Lower leg skin (tissue), 3 donors: Measurements from ENCODE around the gene TMEM115.

Source experiments
- CTCF ChIP-seq, 3 donors: fragments of 450-650 bp; IDR thresholded peaks; one replicate each; pipeline ENCODE4 v1.5.1; 2016; ENCODE audit warnings: antibody characterized with exemption in 3 of 3, mild to moderate bottlenecking in 3 of 3, moderate library complexity in 2 of 3
- POLR2A ChIP-seq, 2 donors: fragments of 450-650 bp; IDR thresholded peaks; one replicate each; pipeline ENCODE4 v1.6.1; 2016 to 2017; ENCODE audit warnings: antibody characterized with exemption in 2 of 2, mild to moderate bottlenecking in 1 of 2, moderate library complexity in 1 of 2

- no peak for TF ChIP-seq CTCF (IDR thresholded peaks at IDR 0.05)
- no peak for TF ChIP-seq POLR2A (IDR thresholded peaks at IDR 0.05)
Measured at GRCh38 chr3:50318163-50318562, 41.2 kb downstream of the TMEM115 start.
